Activated B cell treated with CpG ODN at 0.5 μM for 24 hours (primary cell): ENCODE data around the gene KLHL22. TPM values are rescaled to one million over a fixed set of nuclear protein-coding genes. Genes with fewer than 3 reads are reported as not detected.
"Not testable (repeated sequence)": the region's sequence is repeated elsewhere in the genome, so short reads cannot be mapped to it uniquely, and the experiment has no call there.

Experiments used
- ATAC-seq: fragments of 200-7000 bp; cut with Tn5 transposase; one replicate; pipeline ENCODE4 v1.10.0; 2021; ENCODE audit warnings: low read depth, mild to moderate bottlenecking, moderate library complexity
- CTCF ChIA-PET: fragments of 350-600 bp; sonication (Branson Sonifier 250); formaldehyde crosslinking; loops from one replicate; lab custom pipeline; 2021; ENCODE audit warnings: antibody characterized with exemption; lab: Charles Lee
- POLR2A ChIA-PET: fragments of 350-600 bp; sonication (Branson Sonifier 250); formaldehyde crosslinking; loops from one replicate; lab custom pipeline; 2021; ENCODE audit warnings: antibody characterized with exemption; lab: Charles Lee
- DNase-seq: peaks from one replicate; pipeline ENCODE4 v3.0.0; 2022
- H3K27ac Mint-ChIP-seq: one replicate; pipeline ENCODE4 v1.8.0; 2020; ENCODE audit warnings: mixed read lengths
- H3K27me3 Mint-ChIP-seq: one replicate; pipeline ENCODE4 v1.8.0; 2021; ENCODE audit warnings: mixed read lengths
- H3K36me3 Mint-ChIP-seq: one replicate; pipeline ENCODE4 v1.8.0; 2021; ENCODE audit warnings: low read depth, mixed read lengths
- H3K4me1 Mint-ChIP-seq: one replicate; pipeline ENCODE4 v1.8.0; 2021; ENCODE audit warnings: mixed read lengths
- H3K4me3 Mint-ChIP-seq: one replicate; pipeline ENCODE4 v1.8.0; 2020; ENCODE audit warnings: mild to moderate bottlenecking, mixed read lengths
- H3K9me3 Mint-ChIP-seq: one replicate; pipeline ENCODE4 v1.8.0; 2020; ENCODE audit warnings: mixed read lengths
- intact Hi-C: fragments of 100-400 bp; cut with micrococcal nuclease; formaldehyde crosslinking; loops from one replicate; pipeline ENCODE4 v1.15.1; 2024
- total RNA-seq: library from RNA; stranded (reverse); gene quantifications from 2 replicates; pipeline ENCODE4 v1.2.3, GENCODE V29; 2022
- TF ChIP-seq, protein P1 (sequence below): fragments of 200-600 bp; IDR thresholded peaks from one replicate; pipeline ENCODE4 v1.8.0; 2022; ENCODE audit warnings: antibody characterized with exemption, mild to moderate bottlenecking

Gene KLHL22
- total RNA-seq, 1 donor from 2014 or later = 26.1 TPM

DNA sequence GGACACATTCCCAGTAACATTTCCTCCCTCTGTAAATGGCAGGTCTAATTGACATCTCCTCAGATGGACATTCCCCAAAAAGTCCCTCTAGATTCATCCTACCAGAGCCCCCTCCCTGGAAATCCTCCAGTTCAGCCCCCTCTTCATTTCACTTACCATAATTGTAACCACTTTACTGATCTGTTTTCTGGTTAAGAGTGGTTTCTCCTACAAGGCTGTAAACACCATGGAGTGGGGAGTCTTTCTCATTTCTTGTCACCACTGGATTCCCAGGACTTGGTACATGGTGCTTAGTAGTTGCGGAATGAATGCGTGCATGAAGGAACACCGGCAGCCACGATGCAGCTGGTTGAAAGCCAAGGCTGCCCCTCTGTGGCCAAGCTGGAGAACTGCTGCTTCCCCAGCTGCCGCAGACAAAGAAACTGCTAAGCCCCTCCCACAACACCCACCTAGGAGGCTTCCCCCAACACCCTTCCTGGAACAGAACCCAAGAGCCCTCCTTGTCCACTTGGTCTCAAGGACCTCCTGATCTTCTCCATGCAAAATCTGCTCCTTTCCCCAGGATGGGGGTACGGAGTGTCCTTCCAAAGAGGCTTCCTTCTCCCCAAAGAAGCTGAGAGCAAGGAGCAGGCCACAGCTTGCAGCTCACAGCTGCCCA lies 39.4 kb downstream of the KLHL22 start:
- CTCF ChIA-PET = interaction anchor here (0.6 to 4.1 kb wide), 10 partner anchors 11 to 565 kb away, joined by 3 to 68 read pairs (median 4); no protein-coding TSS in a partner anchor
- POLR2A ChIA-PET = interaction anchor here (0.7 to 0.9 kb wide), 2 partner anchors 12 to 38 kb away, joined by 3 to 6 read pairs; no protein-coding TSS in a partner anchor
- Mint-ChIP-seq H3K4me1 (peaks cover 20% of the 10 kb centered on the region), H3K4me3 (no peak overlapping the region), H3K36me3 (peaks cover 44% of the 10 kb centered on the region), H3K27me3 (no peaks in the 10 kb centered on the region), H3K9me3 (no peaks in the 10 kb centered on the region), H3K27ac (no peak overlapping the region)
- ATAC-seq (peak; percentile 100), DNase-seq (peak; percentile 60)
- intact Hi-C loops = loop anchor here (1.0 kb wide), 5 partner anchors 8 to 299 kb away; no protein-coding TSS in a partner anchor
- TF ChIP-seq, protein P1, sequence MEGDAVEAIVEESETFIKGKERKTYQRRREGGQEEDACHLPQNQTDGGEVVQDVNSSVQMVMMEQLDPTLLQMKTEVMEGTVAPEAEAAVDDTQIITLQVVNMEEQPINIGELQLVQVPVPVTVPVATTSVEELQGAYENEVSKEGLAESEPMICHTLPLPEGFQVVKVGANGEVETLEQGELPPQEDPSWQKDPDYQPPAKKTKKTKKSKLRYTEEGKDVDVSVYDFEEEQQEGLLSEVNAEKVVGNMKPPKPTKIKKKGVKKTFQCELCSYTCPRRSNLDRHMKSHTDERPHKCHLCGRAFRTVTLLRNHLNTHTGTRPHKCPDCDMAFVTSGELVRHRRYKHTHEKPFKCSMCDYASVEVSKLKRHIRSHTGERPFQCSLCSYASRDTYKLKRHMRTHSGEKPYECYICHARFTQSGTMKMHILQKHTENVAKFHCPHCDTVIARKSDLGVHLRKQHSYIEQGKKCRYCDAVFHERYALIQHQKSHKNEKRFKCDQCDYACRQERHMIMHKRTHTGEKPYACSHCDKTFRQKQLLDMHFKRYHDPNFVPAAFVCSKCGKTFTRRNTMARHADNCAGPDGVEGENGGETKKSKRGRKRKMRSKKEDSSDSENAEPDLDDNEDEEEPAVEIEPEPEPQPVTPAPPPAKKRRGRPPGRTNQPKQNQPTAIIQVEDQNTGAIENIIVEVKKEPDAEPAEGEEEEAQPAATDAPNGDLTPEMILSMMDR = no peak

DNA sequence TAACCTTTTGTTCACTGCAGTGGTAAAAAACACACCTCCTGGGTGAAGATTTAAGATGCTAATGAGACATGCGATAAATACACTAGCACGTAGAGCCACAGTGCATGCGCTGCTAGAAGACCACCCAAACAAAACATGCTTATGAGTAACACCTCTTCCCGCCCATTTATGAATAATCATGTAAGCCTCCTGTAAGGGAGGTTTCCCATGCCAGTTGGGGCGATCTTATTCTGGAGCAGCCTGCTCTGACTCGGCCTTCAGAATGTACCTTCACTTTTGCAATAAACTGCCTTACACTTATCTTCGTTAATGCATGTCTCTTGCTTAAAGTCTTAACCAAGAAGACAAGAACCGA lies 39.9 kb downstream of the KLHL22 start:
- DNase-seq = no peak
- TF ChIP-seq, protein P1 = no peak
- H3K4me3 Mint-ChIP-seq = no peak overlapping the region
- no peak for ATAC-seq
- ChIA-PET CTCF (interaction anchor here (0.7 to 4.1 kb wide), 6 partner anchors 21 to 247 kb away, joined by 3 to 68 read pairs (median 4); no protein-coding TSS in a partner anchor), POLR2A (interaction anchor here (0.9 kb wide), 1 partner anchor 38 kb away, joined by 6 read pairs; no protein-coding TSS in a partner anchor)
- H3K27ac Mint-ChIP-seq = no peak overlapping the region
- no peaks in the 10 kb centered on the region for H3K27me3 Mint-ChIP-seq
- peaks cover 18% of the 10 kb centered on the region for H3K4me1 Mint-ChIP-seq
- no peaks in the 10 kb centered on the region for H3K9me3 Mint-ChIP-seq
- H3K36me3 Mint-ChIP-seq = peaks cover 44% of the 10 kb centered on the region
- intact Hi-C loops = loop anchor here (1.0 kb wide), 5 partner anchors 9 to 298 kb away; no protein-coding TSS in a partner anchor

DNA sequence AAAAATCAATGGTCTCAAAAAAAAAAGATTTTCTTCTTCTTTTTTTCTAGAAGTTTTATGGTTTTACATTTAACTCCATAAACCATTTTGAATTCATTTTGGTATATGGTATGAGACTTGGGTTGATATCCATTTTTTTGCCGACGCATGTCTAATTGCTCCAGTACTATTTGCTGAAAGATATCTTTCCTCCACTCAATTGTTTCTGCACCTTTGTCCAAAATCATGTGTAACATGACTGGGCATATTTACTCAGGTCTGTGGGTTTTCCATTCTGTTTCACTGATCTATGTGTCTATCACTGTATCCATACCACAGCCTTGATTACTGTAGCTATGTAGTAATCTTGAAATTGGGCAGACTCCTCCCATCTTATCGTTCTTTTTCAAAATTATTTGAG lies 42.4 kb downstream of the KLHL22 start:
- POLR2A ChIA-PET = no interaction called here

DNA sequence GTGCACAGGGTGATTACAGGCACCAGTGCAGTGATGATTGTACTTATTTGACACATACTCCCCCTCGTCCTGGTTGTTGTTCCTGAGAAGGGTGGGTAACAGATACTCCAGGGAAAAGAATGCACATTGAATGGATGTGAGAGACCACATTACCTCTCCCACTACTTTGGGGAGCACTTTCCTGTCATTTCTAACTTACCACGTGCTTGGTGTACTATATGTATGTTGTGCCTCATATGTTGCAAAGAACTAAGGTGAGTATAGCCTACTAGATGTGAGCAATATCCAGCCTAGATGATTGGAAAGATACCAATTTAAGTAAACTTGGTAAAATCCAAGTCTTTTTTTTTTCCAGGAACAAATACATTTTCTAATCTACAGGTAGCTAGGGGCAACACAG lies 43.7 kb downstream of the KLHL22 start:
- no peak for ATAC-seq
- Mint-ChIP-seq H3K9me3 (no peaks in the 10 kb centered on the region), H3K36me3 (peaks cover 37% of the 10 kb centered on the region), H3K27ac (no peak overlapping the region), H3K4me3 (no peak overlapping the region), H3K4me1 (peaks cover 10% of the 10 kb centered on the region), H3K27me3 (no peaks in the 10 kb centered on the region)
- CTCF ChIA-PET = interaction anchor here (1.8 kb wide), 1 partner anchor 34 kb away, joined by 5 read pairs; no protein-coding TSS in a partner anchor
- no peak for DNase-seq
- TF ChIP-seq, protein P1 = no peak
- POLR2A ChIA-PET = no interaction called here
- intact Hi-C loops = no loop called here

More for the DNA sequence above, 42.4 kb downstream of the KLHL22 start:
- TF ChIP-seq, protein P1 = no peak
- no peak for ATAC-seq
- Mint-ChIP-seq H3K27me3 (no peaks in the 10 kb centered on the region), H3K27ac (no peak overlapping the region), H3K4me3 (no peak overlapping the region), H3K36me3 (peaks cover 37% of the 10 kb centered on the region), H3K9me3 (no peaks in the 10 kb centered on the region), H3K4me1 (peaks cover 10% of the 10 kb centered on the region)
- intact Hi-C loops = no loop called here
- no peak for DNase-seq
- CTCF ChIA-PET = interaction anchor here (1.8 kb wide), 1 partner anchor 35 kb away, joined by 5 read pairs; no protein-coding TSS in a partner anchor

DNA sequence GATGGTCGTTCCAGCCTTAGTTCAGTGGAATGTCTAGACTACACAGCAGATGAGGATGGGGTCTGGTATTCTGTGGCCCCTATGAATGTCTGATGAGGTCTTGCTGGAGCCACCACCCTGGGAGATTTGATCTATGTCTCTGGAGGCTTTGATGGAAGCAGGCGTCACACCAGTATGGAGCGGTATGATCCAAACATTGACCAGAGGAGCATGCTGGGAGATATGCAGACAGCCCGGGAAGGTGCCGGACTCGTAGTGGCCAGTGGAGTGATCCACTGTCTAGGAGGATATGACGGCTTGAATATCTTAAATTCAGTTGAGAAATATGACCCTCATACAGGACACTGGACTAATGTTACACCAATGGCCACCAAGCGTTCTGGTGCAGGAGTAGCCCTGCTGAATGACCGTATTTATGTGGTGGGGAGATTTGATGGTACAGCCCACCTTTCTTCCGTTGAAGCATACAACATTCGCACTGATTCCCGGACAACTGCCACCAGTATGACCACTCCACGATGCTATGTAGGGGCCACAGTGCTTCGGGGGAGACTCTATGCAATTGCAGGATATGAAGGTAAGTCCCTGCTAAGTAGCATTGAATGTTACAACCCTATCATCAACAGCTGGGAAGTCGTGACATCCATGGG lies 44.3 kb downstream of the KLHL22 start:
- H3K9me3 Mint-ChIP-seq, intact Hi-C loops, H3K4me1 Mint-ChIP-seq, H3K27me3 Mint-ChIP-seq, H3K4me3 Mint-ChIP-seq, POLR2A ChIA-PET, ATAC-seq, CTCF ChIA-PET, DNase-seq, H3K27ac Mint-ChIP-seq: not testable (repeated sequence)
- peaks cover 41% of the 10 kb centered on the region for H3K36me3 Mint-ChIP-seq
